Vagina (tissue), 2 donors: Measurements from ENCODE around the gene TMEM132C. TPM values are rescaled to one million over a fixed set of nuclear protein-coding genes. Genes with fewer than 3 reads are reported as not detected.

Source experiments
- DNase-seq, 2 donors: peaks; one replicate each; pipeline ENCODE4 v3.0.0-alpha.2; 2017; ENCODE audit errors: extremely low spot score in 2 of 2
- H3K27ac ChIP-seq: fragments of 200-600 bp; sonication (generic); one replicate; pipeline ENCODE4 v1.5.1; 2019
- H3K27me3 ChIP-seq: fragments of 200-600 bp; sonication (generic); one replicate; pipeline ENCODE4 v1.5.1; 2019
- H3K36me3 ChIP-seq, 2 donors: fragments of 200-600 bp; sonication (generic); one replicate each; pipeline ENCODE4 v1.5.1; 2017 to 2019
- H3K4me1 ChIP-seq: fragments of 200-600 bp; sonication (generic); one replicate; pipeline ENCODE4 v1.5.1; 2019
- H3K4me3 ChIP-seq, 2 donors: fragments of 200-600 bp; sonication (generic); 1 replicate in 1 of 2; 2 replicates in 1 of 2; pipeline ENCODE4 v1.5.1; 2016 to 2019
- H3K9me3 ChIP-seq: fragments of 200-600 bp; sonication (generic); one replicate; pipeline ENCODE4 v1.5.1; 2019
- CTCF ChIP-seq, 3 experiments: fragments of 450-650 bp in 2 of 3; fragments of 200-600 bp in 1 of 3; sonication (generic) in 1 of 3; IDR thresholded peaks; one replicate each; pipeline ENCODE4 v1.5.1; 2017 to 2019; ENCODE audit warnings: antibody characterized with exemption in 3 of 3, mild to moderate bottlenecking in 2 of 3, moderate library complexity in 2 of 3
- POLR2A ChIP-seq, 2 donors: fragments of 450-650 bp; IDR thresholded peaks; one replicate each; pipeline ENCODE4 v1.6.1; 2017; ENCODE audit warnings: antibody characterized with exemption in 2 of 2, mild to moderate bottlenecking in 2 of 2, moderate library complexity in 2 of 2
- POLR2AphosphoS5 ChIP-seq, 2 donors: sonication (generic); formaldehyde crosslinking; IDR thresholded peaks; one replicate each; pipeline ENCODE4 v1.9.0; 2017; ENCODE audit warnings: antibody characterized with exemption in 2 of 2, mild to moderate bottlenecking in 2 of 2, low read depth in 1 of 2; ENCODE audit not compliant: insufficient read depth in 1 of 2
- intact Hi-C: fragments of 100-400 bp; cut with DNase I; formaldehyde crosslinking; loops from one replicate; pipeline ENCODE4 v1.15.1; 2023
- total RNA-seq: library from RNA; depleted of rRNA; stranded (reverse); fragments of >200 nt; gene quantifications from one replicate; pipeline ENCODE4 v1.2.3, GENCODE V29; 2016

The TMEM132C gene
- total RNA-seq, 1 donor from 2014 or later = 20.6 TPM

GRCh38 chr12:128353301-128353700, 86.3 kb downstream of the TMEM132C start:
- DNase-seq = no peak
- intact Hi-C loops = no loop called here
- H3K27ac ChIP-seq = no peak overlapping the region

GRCh38 chr12:128356547-128356946, 89.6 kb downstream of the TMEM132C start:
- Histone ChIP-seq H3K4me1 (no peaks in the 10 kb centered on the region), H3K4me3 (no peak overlapping the region), H3K36me3 (no peaks in the 10 kb centered on the region), H3K9me3 (no peaks in the 10 kb centered on the region), H3K27me3 (no peaks in the 10 kb centered on the region), H3K27ac (no peak overlapping the region)
- DNase-seq = no peak
- TF ChIP-seq POLR2A (IDR thresholded peaks at IDR 0.05) (no peak), CTCF (IDR thresholded peaks at IDR 0.05) (no peak), POLR2AphosphoS5 (IDR thresholded peaks at IDR 0.05; ENCODE audit: insufficient read depth in 1 of 2, low read depth in 1 of 2) (no peak)
- intact Hi-C loops = no loop called here

More at GRCh38 chr12:128353301-128353700, 86.3 kb downstream of the TMEM132C start:
- Histone ChIP-seq H3K4me3 (no peak overlapping the region), H3K4me1 (no peaks in the 10 kb centered on the region), H3K9me3 (no peaks in the 10 kb centered on the region), H3K27me3 (no peaks in the 10 kb centered on the region), H3K36me3 (no peaks in the 10 kb centered on the region)
- TF ChIP-seq POLR2A (IDR thresholded peaks at IDR 0.05) (no peak), POLR2AphosphoS5 (IDR thresholded peaks at IDR 0.05; ENCODE audit: insufficient read depth in 1 of 2, low read depth in 1 of 2) (no peak), CTCF (IDR thresholded peaks at IDR 0.05) (no peak)

- Histone ChIP-seq H3K4me1 (peaks cover 31% of the 10 kb centered on the region), H3K36me3 (no peaks in the 10 kb centered on the region), H3K9me3 (no peaks in the 10 kb centered on the region), H3K4me3 (no peak overlapping the region), H3K27ac (no peak overlapping the region), H3K27me3 (no peaks in the 10 kb centered on the region)
- intact Hi-C loops = no loop called here
- no peak for DNase-seq
- no peak for TF ChIP-seq POLR2AphosphoS5 (IDR thresholded peaks at IDR 0.05; ENCODE audit: insufficient read depth in 1 of 2, low read depth in 1 of 2)
- TF ChIP-seq CTCF (IDR thresholded peaks at IDR 0.05) = no peak
- TF ChIP-seq POLR2A (IDR thresholded peaks at IDR 0.05) = no peak
Observed at GRCh38 chr12:128361400-128361995, 94.5 kb downstream of the TMEM132C start.

- Histone ChIP-seq H3K4me3 (peak overlapping the region in 1 of 2 donors; percentile 56), H3K9me3 (no peaks in the 10 kb centered on the region), H3K27ac (no peak overlapping the region), H3K27me3 (no peaks in the 10 kb centered on the region), H3K36me3 (no peaks in the 10 kb centered on the region), H3K4me1 (peaks cover 33% of the 10 kb centered on the region)
- intact Hi-C loops = no loop called here
- no peak for DNase-seq
- TF ChIP-seq POLR2A (IDR thresholded peaks at IDR 0.05) (no peak), CTCF (IDR thresholded peaks at IDR 0.05) (no peak), POLR2AphosphoS5 (IDR thresholded peaks at IDR 0.05; ENCODE audit: insufficient read depth in 1 of 2, low read depth in 1 of 2) (no peak)
Observed at GRCh38 chr12:128365032-128365431, 98.1 kb downstream of the TMEM132C start.

GRCh38 chr12:128365651-128366231, 98.8 kb downstream of the TMEM132C start:
- intact Hi-C loops = no loop called here
- no peaks in the 10 kb centered on the region for H3K36me3 ChIP-seq
- H3K4me1 ChIP-seq = peaks cover 33% of the 10 kb centered on the region
- TF ChIP-seq POLR2A (IDR thresholded peaks at IDR 0.05) (no peak), CTCF (IDR thresholded peaks at IDR 0.05) (no peak), POLR2AphosphoS5 (IDR thresholded peaks at IDR 0.05; ENCODE audit: insufficient read depth in 1 of 2, low read depth in 1 of 2) (no peak)
- H3K4me3 ChIP-seq = peak overlapping the region; percentile 36 to 56
- H3K27me3 ChIP-seq = no peaks in the 10 kb centered on the region
- no peak for DNase-seq
- H3K9me3 ChIP-seq = no peaks in the 10 kb centered on the region
- no peak overlapping the region for H3K27ac ChIP-seq
